ENCODE measurements around the gene SERPINA5.
"Not testable (repeated sequence)": the region's sequence is repeated elsewhere in the genome, so short reads cannot be mapped to it uniquely, and the experiment has no call there.

Gene SERPINA5

GRCh38 chr14:94602722-94603121 lies 21.5 kb downstream of the SERPINA5 start:
- no peak overlapping the region for H3K4me2 ChIP-seq (ENCODE audit: low read length, poor library complexity, severe bottlenecking)
- DNase-seq = no peak
- no peaks in the 10 kb centered on the region for H3K79me1 ChIP-seq (replicated peaks; ENCODE audit: low read length, poor library complexity, severe bottlenecking)
- no peak overlapping the region for H2BK15ac ChIP-seq (ENCODE audit: low read depth, poor library complexity, severe bottlenecking)
- no peak overlapping the region for H2AK5ac ChIP-seq (ENCODE audit: low read length, severe bottlenecking)
- no peak overlapping the region for H4K8ac ChIP-seq (ENCODE audit: low read length)
- no peak overlapping the region for H3K23ac ChIP-seq (ENCODE audit: low read length in 2 of 2)
- no peak overlapping the region for H2BK5ac ChIP-seq (ENCODE audit: low read depth, low read length, poor library complexity, severe bottlenecking)
- H3K4me1 ChIP-seq (ENCODE audit: control insufficient read depth, insufficient read depth, low read depth, low read length) = peaks cover 29% of the 10 kb centered on the region
- WGBS = 92% methylated on average over 5 of the region's 5 CpGs
- H3K9ac ChIP-seq (ENCODE audit: low read length) = peak overlapping the region; percentile 78
- H3K4ac ChIP-seq (ENCODE audit: low read depth in 1 of 2, low read length in 2 of 2) = no peak overlapping the region
- no peak overlapping the region for H2AFZ ChIP-seq (ENCODE audit: low read depth, low read length)
- H3K36me3 ChIP-seq (ENCODE audit: control insufficient read depth in 1 of 2, insufficient read depth in 2 of 2, low read depth in 1 of 2, low read length in 2 of 2) = no peaks in the 10 kb centered on the region
- no peak overlapping the region for H3K4me3 ChIP-seq (ENCODE audit: insufficient read depth in 1 of 2, low read depth in 1 of 2, low read length in 2 of 2)
- H4K91ac ChIP-seq (ENCODE audit: low read length) = no peak overlapping the region
- H3K27me3 ChIP-seq (ENCODE audit: control insufficient read depth in 1 of 2, insufficient read depth in 1 of 2, low read length in 2 of 2) = peaks cover 0 to 2% of the 10 kb centered on the region in 2 experiments
- no peak overlapping the region for H2BK12ac ChIP-seq (ENCODE audit: low read length in 2 of 2)
- H2BK120ac ChIP-seq (ENCODE audit: low read depth, low read length) = no peak overlapping the region
- no peak overlapping the region for H3K14ac ChIP-seq (ENCODE audit: low read length in 2 of 2)
- H3K27ac ChIP-seq (ENCODE audit: low read length, poor library complexity, severe bottlenecking) = no peak overlapping the region
- no peaks in the 10 kb centered on the region for H3K9me3 ChIP-seq (ENCODE audit: control insufficient read depth, low read length)
- no peak overlapping the region for H3K18ac ChIP-seq (ENCODE audit: low read depth in 1 of 2, low read length in 2 of 2)

GRCh38 chr14:94605361-94605760 lies 24.1 kb downstream of the SERPINA5 start:
- Histone ChIP-seq H3K14ac (ENCODE audit: low read length in 2 of 2) (no peak overlapping the region), H3K79me1 (replicated peaks; ENCODE audit: low read length, poor library complexity, severe bottlenecking) (no peaks in the 10 kb centered on the region), H2AFZ (ENCODE audit: low read depth, low read length) (no peak overlapping the region), H3K27me3 (ENCODE audit: control insufficient read depth in 1 of 2, insufficient read depth in 1 of 2, low read length in 2 of 2) (peaks cover 0 to 2% of the 10 kb centered on the region in 2 experiments), H3K4me2 (ENCODE audit: low read length, poor library complexity, severe bottlenecking) (no peak overlapping the region), H3K36me3 (ENCODE audit: control insufficient read depth in 1 of 2, insufficient read depth in 2 of 2, low read depth in 1 of 2, low read length in 2 of 2) (no peaks in the 10 kb centered on the region), H3K18ac (ENCODE audit: low read depth in 1 of 2, low read length in 2 of 2) (no peak overlapping the region), H3K9me3 (ENCODE audit: control insufficient read depth, low read length) (no peaks in the 10 kb centered on the region), H2BK12ac (ENCODE audit: low read length in 2 of 2) (no peak overlapping the region), H3K23ac (ENCODE audit: low read length in 2 of 2) (no peak overlapping the region), H3K27ac (ENCODE audit: low read length, poor library complexity, severe bottlenecking) (no peak overlapping the region), H4K8ac (ENCODE audit: low read length) (no peak overlapping the region), H4K91ac (ENCODE audit: low read length) (no peak overlapping the region), H3K4ac (ENCODE audit: low read depth in 1 of 2, low read length in 2 of 2) (no peak overlapping the region), H2BK15ac (ENCODE audit: low read depth, poor library complexity, severe bottlenecking) (no peak overlapping the region), H3K4me1 (ENCODE audit: control insufficient read depth, insufficient read depth, low read depth, low read length) (peaks cover 10% of the 10 kb centered on the region), H3K9ac (ENCODE audit: low read length) (no peak overlapping the region), H2BK5ac (ENCODE audit: low read depth, low read length, poor library complexity, severe bottlenecking) (no peak overlapping the region), H3K4me3 (ENCODE audit: insufficient read depth in 1 of 2, low read depth in 1 of 2, low read length in 2 of 2) (no peak overlapping the region), H2AK5ac (ENCODE audit: low read length, severe bottlenecking) (no peak overlapping the region), H2BK120ac (ENCODE audit: low read depth, low read length) (no peak overlapping the region)
- no peak for DNase-seq
- WGBS = 96% methylated on average over 2 of the region's 3 CpGs

GRCh38 chr14:94608966-94609365 lies 27.7 kb downstream of the SERPINA5 start:
- not testable (repeated sequence) for H4K91ac ChIP-seq (ENCODE audit: low read length); H2BK12ac ChIP-seq (ENCODE audit: low read length in 2 of 2); H3K4me2 ChIP-seq (ENCODE audit: low read length, poor library complexity, severe bottlenecking); H3K27me3 ChIP-seq (ENCODE audit: control insufficient read depth in 1 of 2, insufficient read depth in 1 of 2, low read length in 2 of 2); H2AK5ac ChIP-seq (ENCODE audit: low read length, severe bottlenecking); H2AFZ ChIP-seq (ENCODE audit: low read depth, low read length); H3K18ac ChIP-seq (ENCODE audit: low read depth in 1 of 2, low read length in 2 of 2); H2BK15ac ChIP-seq (ENCODE audit: low read depth, poor library complexity, severe bottlenecking); H2BK5ac ChIP-seq (ENCODE audit: low read depth, low read length, poor library complexity, severe bottlenecking); H3K27ac ChIP-seq (ENCODE audit: low read length, poor library complexity, severe bottlenecking); H3K36me3 ChIP-seq (ENCODE audit: control insufficient read depth in 1 of 2, insufficient read depth in 2 of 2, low read depth in 1 of 2, low read length in 2 of 2); H3K4me3 ChIP-seq (ENCODE audit: insufficient read depth in 1 of 2, low read depth in 1 of 2, low read length in 2 of 2); DNase-seq; H3K14ac ChIP-seq (ENCODE audit: low read length in 2 of 2); H3K23ac ChIP-seq (ENCODE audit: low read length in 2 of 2); H2BK120ac ChIP-seq (ENCODE audit: low read depth, low read length); H4K8ac ChIP-seq (ENCODE audit: low read length); H3K9ac ChIP-seq (ENCODE audit: low read length); H3K79me1 ChIP-seq (replicated peaks; ENCODE audit: low read length, poor library complexity, severe bottlenecking); H3K9me3 ChIP-seq (ENCODE audit: control insufficient read depth, low read length); H3K4me1 ChIP-seq (ENCODE audit: control insufficient read depth, insufficient read depth, low read depth, low read length); H3K4ac ChIP-seq (ENCODE audit: low read depth in 1 of 2, low read length in 2 of 2)
- no CpG with 5 or more reads among the region's 1 CpG for WGBS

GRCh38 chr14:94611179-94611578 lies 30.0 kb downstream of the SERPINA5 start:
- Histone ChIP-seq H3K4me1 (ENCODE audit: control insufficient read depth, insufficient read depth, low read depth, low read length) (peaks cover 3% of the 10 kb centered on the region), H2BK15ac (ENCODE audit: low read depth, poor library complexity, severe bottlenecking) (no peak overlapping the region), H3K9ac (ENCODE audit: low read length) (no peak overlapping the region), H3K9me3 (ENCODE audit: control insufficient read depth, low read length) (peaks cover 12% of the 10 kb centered on the region), H3K14ac (ENCODE audit: low read length in 2 of 2) (no peak overlapping the region), H3K36me3 (ENCODE audit: control insufficient read depth in 1 of 2, insufficient read depth in 2 of 2, low read depth in 1 of 2, low read length in 2 of 2) (no peaks in the 10 kb centered on the region), H3K4me2 (ENCODE audit: low read length, poor library complexity, severe bottlenecking) (no peak overlapping the region), H3K4ac (ENCODE audit: low read depth in 1 of 2, low read length in 2 of 2) (no peak overlapping the region), H4K91ac (ENCODE audit: low read length) (no peak overlapping the region), H2AK5ac (ENCODE audit: low read length, severe bottlenecking) (no peak overlapping the region), H2BK120ac (ENCODE audit: low read depth, low read length) (no peak overlapping the region), H3K23ac (ENCODE audit: low read length in 2 of 2) (no peak overlapping the region), H3K79me1 (replicated peaks; ENCODE audit: low read length, poor library complexity, severe bottlenecking) (no peaks in the 10 kb centered on the region), H2AFZ (ENCODE audit: low read depth, low read length) (no peak overlapping the region), H3K27me3 (ENCODE audit: control insufficient read depth in 1 of 2, insufficient read depth in 1 of 2, low read length in 2 of 2) (peaks cover 0 to 3% of the 10 kb centered on the region in 2 experiments), H2BK5ac (ENCODE audit: low read depth, low read length, poor library complexity, severe bottlenecking) (no peak overlapping the region), H3K18ac (ENCODE audit: low read depth in 1 of 2, low read length in 2 of 2) (no peak overlapping the region), H3K4me3 (ENCODE audit: insufficient read depth in 1 of 2, low read depth in 1 of 2, low read length in 2 of 2) (no peak overlapping the region), H3K27ac (ENCODE audit: low read length, poor library complexity, severe bottlenecking) (no peak overlapping the region), H4K8ac (ENCODE audit: low read length) (no peak overlapping the region), H2BK12ac (ENCODE audit: low read length in 2 of 2) (no peak overlapping the region)
- no peak for DNase-seq
- 88% methylated on average over 3 of the region's 5 CpGs for WGBS
